Tibial artery (tissue), 4 donors: Measurements from ENCODE around the gene DPP10.

Experiments used
- DNase-seq, 2 donors: peaks; one replicate each; pipeline ENCODE4 v3.0.0-alpha.2; 2019
- H3K27ac ChIP-seq, 2 donors: fragments of 200-600 bp; sonication (generic) in 1 of 2; 1 replicate in 1 of 2; 2 replicates in 1 of 2; pipeline ENCODE4 v1.5.1; 2018 to 2019; ENCODE audit warnings: mild to moderate bottlenecking in 1 of 2
- H3K27me3 ChIP-seq, 2 donors: fragments of 200-600 bp; sonication (generic) in 1 of 2; one replicate each; pipeline versions ENCODE4 v1.5.1 to v1.6.0; 2016 to 2019
- H3K36me3 ChIP-seq, 3 donors: fragments of 200-600 bp; sonication (generic) in 2 of 3; one replicate each; pipeline ENCODE4 v1.5.1; 2016 to 2019; ENCODE audit warnings: mild to moderate bottlenecking in 2 of 3
- H3K4me1 ChIP-seq, 4 donors: fragments of 200-600 bp; sonication (generic) in 2 of 4; 1 replicate in 3 of 4; 2 replicates in 1 of 4; pipeline ENCODE4 v1.5.1; 2016 to 2019
- H3K4me3 ChIP-seq, 2 donors: fragments of 200-600 bp; sonication (generic) in 1 of 2; 1 replicate in 1 of 2; 2 replicates in 1 of 2; pipeline ENCODE4 v1.5.1; 2018 to 2019; ENCODE audit warnings: mild to moderate bottlenecking in 2 of 2
- H3K9me3 ChIP-seq, 3 donors: fragments of 200-600 bp; sonication (generic) in 1 of 3; one replicate each; pipeline ENCODE4 v1.5.1; 2016 to 2019
- intact Hi-C: fragments of 100-400 bp; cut with DNase I; formaldehyde crosslinking; loops from one replicate; pipeline ENCODE4 v1.15.0; 2023; ENCODE audit warnings: low total_unique reads
- TF ChIP-seq, protein P1 (sequence below), 2 experiments: fragments of 200-600 bp in 1 of 2; fragments of 450-650 bp in 1 of 2; IDR thresholded peaks; one replicate each; pipeline ENCODE4 v1.5.1; 2017 to 2019; ENCODE audit warnings: antibody characterized with exemption in 2 of 2, mild to moderate bottlenecking in 1 of 2, moderate library complexity in 1 of 2

Gene DPP10

DNA sequence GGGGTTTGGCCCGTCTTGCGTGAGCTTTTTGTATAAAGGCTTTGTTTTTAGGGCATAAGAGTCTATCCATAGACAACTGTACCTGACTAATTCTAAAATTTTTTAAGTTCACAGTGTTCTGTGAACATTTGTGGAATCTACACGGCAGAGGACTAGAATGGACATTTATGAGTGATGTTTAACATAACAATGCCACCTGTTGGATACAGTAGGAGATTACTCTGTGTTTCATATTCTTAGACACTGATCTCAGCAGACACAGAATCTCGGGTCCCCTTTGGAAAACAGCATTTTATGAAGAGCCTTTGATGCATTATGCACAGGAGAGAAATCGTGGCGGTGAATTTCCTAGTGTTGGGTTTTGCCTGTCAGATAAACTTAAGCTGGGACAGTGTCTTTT, 752.2 kb downstream of the DPP10 start:
- intact Hi-C loops = no loop called here
- TF ChIP-seq, protein P1, sequence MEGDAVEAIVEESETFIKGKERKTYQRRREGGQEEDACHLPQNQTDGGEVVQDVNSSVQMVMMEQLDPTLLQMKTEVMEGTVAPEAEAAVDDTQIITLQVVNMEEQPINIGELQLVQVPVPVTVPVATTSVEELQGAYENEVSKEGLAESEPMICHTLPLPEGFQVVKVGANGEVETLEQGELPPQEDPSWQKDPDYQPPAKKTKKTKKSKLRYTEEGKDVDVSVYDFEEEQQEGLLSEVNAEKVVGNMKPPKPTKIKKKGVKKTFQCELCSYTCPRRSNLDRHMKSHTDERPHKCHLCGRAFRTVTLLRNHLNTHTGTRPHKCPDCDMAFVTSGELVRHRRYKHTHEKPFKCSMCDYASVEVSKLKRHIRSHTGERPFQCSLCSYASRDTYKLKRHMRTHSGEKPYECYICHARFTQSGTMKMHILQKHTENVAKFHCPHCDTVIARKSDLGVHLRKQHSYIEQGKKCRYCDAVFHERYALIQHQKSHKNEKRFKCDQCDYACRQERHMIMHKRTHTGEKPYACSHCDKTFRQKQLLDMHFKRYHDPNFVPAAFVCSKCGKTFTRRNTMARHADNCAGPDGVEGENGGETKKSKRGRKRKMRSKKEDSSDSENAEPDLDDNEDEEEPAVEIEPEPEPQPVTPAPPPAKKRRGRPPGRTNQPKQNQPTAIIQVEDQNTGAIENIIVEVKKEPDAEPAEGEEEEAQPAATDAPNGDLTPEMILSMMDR (IDR thresholded peaks at IDR 0.05) = no peak
- no peak overlapping the region for H3K27ac ChIP-seq

DNA sequence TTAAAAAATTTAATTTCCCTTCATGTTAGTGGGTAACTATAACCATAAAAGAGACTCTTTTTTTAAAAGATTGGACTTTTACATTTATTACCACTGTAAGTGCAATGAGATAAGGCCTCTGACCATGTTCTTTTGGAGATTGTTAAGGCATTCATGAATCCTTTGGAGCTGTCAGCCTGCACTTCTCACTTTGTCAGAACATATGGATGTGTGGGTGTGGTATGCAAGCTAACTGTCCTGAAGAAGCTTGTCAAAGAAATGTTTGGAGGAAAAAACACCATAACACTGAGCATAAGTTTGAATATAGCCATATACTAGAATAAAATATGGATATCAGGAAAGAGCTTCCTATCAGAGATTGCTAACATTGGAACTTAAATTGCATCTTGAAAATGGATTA, 754.1 kb downstream of the DPP10 start:
- Histone ChIP-seq H3K36me3 (no peaks in the 10 kb centered on the region), H3K9me3 (no peaks in the 10 kb centered on the region), H3K27ac (no peak overlapping the region), H3K4me1 (no peaks in the 10 kb centered on the region), H3K27me3 (no peaks in the 10 kb centered on the region), H3K4me3 (no peak overlapping the region)
- TF ChIP-seq, protein P1 (IDR thresholded peaks at IDR 0.05) = no peak
- no peak for DNase-seq
- intact Hi-C loops = no loop called here

More for the DNA sequence above, 752.2 kb downstream of the DPP10 start:
- DNase-seq = no peak
- H3K27me3 ChIP-seq = no peaks in the 10 kb centered on the region
- H3K4me3 ChIP-seq = no peak overlapping the region
- H3K9me3 ChIP-seq = no peaks in the 10 kb centered on the region
- no peaks in the 10 kb centered on the region for H3K4me1 ChIP-seq
- no peaks in the 10 kb centered on the region for H3K36me3 ChIP-seq

DNA sequence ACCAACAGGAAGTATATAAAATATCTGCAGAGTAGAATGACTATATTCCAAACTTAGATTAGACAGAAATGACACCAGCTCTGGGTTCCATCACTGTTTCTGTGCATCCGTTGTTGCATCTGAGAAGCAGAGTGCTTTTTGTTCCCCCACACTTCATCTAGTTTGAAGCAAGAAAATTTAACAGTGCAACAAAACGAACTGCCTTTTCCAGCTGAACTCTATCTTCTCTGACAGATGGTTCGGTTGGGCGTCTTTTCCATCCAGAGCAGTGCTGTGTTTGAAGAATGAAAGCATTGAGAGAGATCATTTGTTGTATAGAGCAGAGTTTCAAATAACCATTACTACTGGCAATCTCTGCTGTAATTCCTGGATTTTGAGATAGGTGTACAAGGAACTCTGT, 757.5 kb downstream of the DPP10 start:
- no peak for DNase-seq
- Histone ChIP-seq H3K27ac (no peak overlapping the region), H3K9me3 (no peaks in the 10 kb centered on the region), H3K4me3 (no peak overlapping the region), H3K36me3 (no peaks in the 10 kb centered on the region), H3K27me3 (no peaks in the 10 kb centered on the region), H3K4me1 (no peaks in the 10 kb centered on the region)
- intact Hi-C loops = no loop called here
- TF ChIP-seq, protein P1 (IDR thresholded peaks at IDR 0.05) = no peak

DNA sequence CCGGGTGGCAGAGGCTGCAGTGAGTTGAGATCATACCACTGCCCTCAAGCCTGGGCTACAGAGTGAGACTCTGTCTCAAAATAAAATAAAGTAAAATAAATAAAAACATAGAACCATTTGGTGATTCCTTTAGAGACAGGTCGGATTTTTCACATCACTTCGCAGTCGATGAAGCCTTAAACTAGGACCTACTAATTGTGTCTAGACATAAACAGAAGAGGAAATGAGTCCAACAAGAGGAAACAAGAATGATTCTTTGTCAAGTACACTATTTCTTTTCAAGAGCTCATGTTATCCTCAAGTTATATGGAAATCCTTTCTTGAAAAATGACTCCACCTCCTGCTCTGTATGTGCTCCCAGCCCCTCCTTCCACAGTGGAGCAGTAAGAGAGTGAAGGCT, 758.9 kb downstream of the DPP10 start:
- Histone ChIP-seq H3K27me3 (no peaks in the 10 kb centered on the region), H3K9me3 (no peaks in the 10 kb centered on the region), H3K4me3 (no peak overlapping the region), H3K27ac (no peak overlapping the region), H3K36me3 (no peaks in the 10 kb centered on the region), H3K4me1 (no peaks in the 10 kb centered on the region)
- DNase-seq = no peak
- TF ChIP-seq, protein P1 (IDR thresholded peaks at IDR 0.05) = no peak
- intact Hi-C loops = no loop called here

DNA sequence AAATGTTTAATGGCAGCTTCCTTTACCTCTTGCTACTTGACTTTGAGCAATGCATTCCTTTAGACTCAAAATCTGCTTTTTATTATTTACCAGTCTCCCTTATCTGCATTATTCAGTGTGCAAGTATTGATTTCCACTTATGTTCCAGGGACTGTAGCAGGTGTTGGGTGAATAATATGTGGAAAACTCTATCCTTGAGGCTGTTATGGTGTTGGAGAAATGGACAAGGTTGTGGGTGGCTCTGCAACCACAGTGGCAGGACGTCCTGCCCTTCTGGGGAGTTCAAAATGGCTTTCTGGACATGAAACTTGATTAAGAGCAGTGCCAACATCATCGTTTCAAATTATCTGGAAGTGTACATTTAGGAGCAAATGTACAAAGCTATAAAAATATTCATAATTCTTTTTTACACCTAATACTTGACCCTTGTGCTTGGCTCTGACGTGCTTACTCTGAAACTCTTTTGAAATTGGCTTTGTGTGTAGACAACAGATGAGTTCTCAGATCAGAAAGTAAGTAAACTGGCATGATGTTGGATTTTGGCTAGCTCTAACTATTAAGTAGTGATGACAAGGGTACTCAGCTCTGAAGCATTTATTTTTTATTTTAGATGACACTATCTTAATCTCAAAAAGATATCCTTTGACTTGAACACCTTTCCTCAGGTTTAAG, 766.2 kb downstream of the DPP10 start:
- no peak for DNase-seq
- Histone ChIP-seq H3K27me3 (no peaks in the 10 kb centered on the region), H3K27ac (no peak overlapping the region), H3K9me3 (no peaks in the 10 kb centered on the region), H3K4me3 (no peak overlapping the region), H3K4me1 (no peaks in the 10 kb centered on the region), H3K36me3 (no peaks in the 10 kb centered on the region)
- intact Hi-C loops = no loop called here
- TF ChIP-seq, protein P1 (IDR thresholded peaks at IDR 0.05) = no peak

DNA sequence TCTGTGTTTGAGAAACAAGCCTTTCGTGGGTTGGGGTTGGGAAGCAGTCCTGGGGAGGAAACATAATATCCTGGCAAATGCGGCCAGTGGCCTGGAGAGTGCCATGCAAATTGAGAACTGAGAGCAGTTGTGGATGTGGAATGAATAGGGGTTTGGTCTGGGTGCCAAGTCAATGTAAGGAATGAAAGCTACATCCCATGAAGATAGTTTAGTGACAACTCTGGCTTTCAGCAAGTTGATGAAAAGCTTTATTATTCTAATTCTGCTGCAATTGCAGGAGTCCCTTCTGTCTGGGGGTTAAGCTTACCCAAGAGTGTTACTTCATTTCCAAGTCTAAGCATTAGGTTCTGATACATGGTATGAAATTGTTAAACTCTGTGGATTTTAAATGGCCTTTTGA, 771.6 kb downstream of the DPP10 start:
- no peak for DNase-seq
- TF ChIP-seq, protein P1 (IDR thresholded peaks at IDR 0.05) = no peak

More for the DNA sequence above, 771.6 kb downstream of the DPP10 start:
- no peaks in the 10 kb centered on the region for H3K27me3 ChIP-seq
- H3K4me1 ChIP-seq = no peaks in the 10 kb centered on the region
- no peaks in the 10 kb centered on the region for H3K9me3 ChIP-seq
- intact Hi-C loops = no loop called here
- no peak overlapping the region for H3K4me3 ChIP-seq
- H3K27ac ChIP-seq = no peak overlapping the region
- H3K36me3 ChIP-seq = no peaks in the 10 kb centered on the region
